CD14-positive monocyte (primary cell): ENCODE results near the gene VAV1. TPM values are rescaled to one million over a fixed set of nuclear protein-coding genes. Genes with fewer than 3 reads are reported as not detected.

ENCODE experiments used
- DNase-seq, 3 donors: peaks; one replicate each; pipeline ENCODE4 v3.0.0-alpha.2; 2011 to 2022
- H2AFZ ChIP-seq: 2 replicates; pipeline ENCODE4 v1.6.0; 2012; ENCODE audit warnings: mild to moderate bottlenecking, low read depth, low read length, inconsistent platforms; ENCODE audit not compliant: insufficient read depth, poor library complexity, severe bottlenecking
- H3K27ac ChIP-seq, 2 donors: 1 replicate in 1 of 2; 2 replicates in 1 of 2; pipeline ENCODE4 v1.5.1; 2012 to 2013; ENCODE audit warnings: low read length in 2 of 2, control low read depth in 1 of 2, inconsistent platforms in 1 of 2, low read depth in 1 of 2, mild to moderate bottlenecking in 1 of 2
- H3K27me3 ChIP-seq, 2 donors: one replicate each; pipeline versions ENCODE4 v1.6.0 to v1.6.1; 2011 to 2013; ENCODE audit warnings: low read length in 2 of 2; ENCODE audit not compliant: control insufficient read depth in 2 of 2, insufficient read depth in 2 of 2
- H3K36me3 ChIP-seq, 2 donors: replicated peaks in 1 of 2; 1 replicate in 1 of 2; 2 replicates in 1 of 2; pipeline versions ENCODE4 v1.5.1 to v1.6.1; 2012 to 2013; ENCODE audit warnings: low read length in 2 of 2, control low read depth in 1 of 2, inconsistent platforms in 1 of 2, mild to moderate bottlenecking in 1 of 2; ENCODE audit not compliant: insufficient read depth in 2 of 2, control insufficient read depth in 1 of 2
- H3K4me1 ChIP-seq, 2 donors: 1 replicate in 1 of 2; 2 replicates in 1 of 2; pipeline versions ENCODE4 v1.5.1 to v1.6.1; 2012 to 2013; ENCODE audit warnings: low read length in 2 of 2, control low read depth in 1 of 2, inconsistent platforms in 1 of 2, mild to moderate bottlenecking in 1 of 2, moderate library complexity in 1 of 2; ENCODE audit not compliant: insufficient read depth in 2 of 2, control insufficient read depth in 1 of 2
- H3K4me2 ChIP-seq: replicated peaks from 2 replicates; pipeline ENCODE3; 2012; ENCODE audit warnings: low read length, moderate library complexity, mild to moderate bottlenecking; ENCODE audit not compliant: poor library complexity, severe bottlenecking; ENCODE audit errors: extremely low read depth
- H3K4me3 ChIP-seq, 3 experiments: fragments of 200-600 bp in 1 of 3; sonication (generic) in 1 of 3; replicated peaks in 1 of 3; 1 replicate in 2 of 3; 2 replicates in 1 of 3; pipeline ENCODE4 v1.5.1; 2011 to 2013; ENCODE audit warnings: low read length in 3 of 3, mild to moderate bottlenecking in 3 of 3, control low read depth in 2 of 3, low read depth in 2 of 3, inconsistent platforms in 1 of 3, moderate library complexity in 1 of 3
- H3K79me2 ChIP-seq: 2 replicates; pipeline ENCODE4 v1.6.0; 2012; ENCODE audit warnings: mild to moderate bottlenecking, control low read depth, inconsistent platforms, low read length, moderate library complexity; ENCODE audit not compliant: insufficient read depth
- H3K9ac ChIP-seq: 2 replicates; pipeline ENCODE4 v1.6.0; 2017; ENCODE audit warnings: low read length, mild to moderate bottlenecking; ENCODE audit not compliant: insufficient read depth, poor library complexity, severe bottlenecking
- H3K9me3 ChIP-seq, 2 donors: replicated peaks in 1 of 2; 1 replicate in 1 of 2; 2 replicates in 1 of 2; pipeline versions ENCODE4 v1.5.1 to v1.6.1; 2012 to 2013; ENCODE audit warnings: low read length in 2 of 2, control low read depth in 1 of 2; ENCODE audit not compliant: control insufficient read depth in 1 of 2, insufficient read depth in 1 of 2
- H4K20me1 ChIP-seq: 2 replicates; pipeline ENCODE4 v1.6.0; 2012; ENCODE audit warnings: mild to moderate bottlenecking, low read length, control low read depth, moderate library complexity; ENCODE audit not compliant: insufficient read depth
- H3K27ac Mint-ChIP-seq, 7 donors: one replicate each; pipeline ENCODE4 v1.8.0; 2020; ENCODE audit warnings: mild to moderate bottlenecking in 7 of 7, mixed read lengths in 7 of 7, moderate library complexity in 6 of 7, inconsistent platforms in 2 of 7
- H3K27me3 Mint-ChIP-seq, 3 donors: one replicate each; pipeline ENCODE4 v1.8.0; 2021 to 2022; ENCODE audit warnings: low read depth in 3 of 3, mild to moderate bottlenecking in 3 of 3, mixed read lengths in 3 of 3, moderate library complexity in 3 of 3, inconsistent platforms in 1 of 3
- H3K36me3 Mint-ChIP-seq, 2 donors: one replicate each; pipeline ENCODE4 v1.8.0; 2020; ENCODE audit warnings: mixed read lengths in 2 of 2, inconsistent platforms in 1 of 2, mild to moderate bottlenecking in 1 of 2
- H3K4me1 Mint-ChIP-seq: one replicate; pipeline ENCODE4 v1.8.0; 2020; ENCODE audit warnings: mild to moderate bottlenecking, mixed read lengths
- H3K4me3 Mint-ChIP-seq, 2 donors: one replicate each; pipeline ENCODE4 v1.8.0; 2020; ENCODE audit warnings: mild to moderate bottlenecking in 2 of 2, mixed read lengths in 2 of 2, moderate library complexity in 1 of 2
- H3K9me3 Mint-ChIP-seq, 7 donors: one replicate each; pipeline ENCODE4 v1.8.0; 2020 to 2022; ENCODE audit warnings: mixed read lengths in 7 of 7, mild to moderate bottlenecking in 6 of 7, moderate library complexity in 6 of 7, inconsistent platforms in 2 of 7
- WGBS: methylation state at CpG from one replicate; pipeline ENCODE4 v1.1.5; 2013; ENCODE audit warnings: missing lambda C conversion rate; ENCODE audit not compliant: insufficient coverage; 5-methylcytosine and 5-hydroxymethylcytosine counted together
- intact Hi-C, 2 donors: fragments of 100-400 bp; cut with micrococcal nuclease; formaldehyde crosslinking; loops; one replicate each; pipeline versions ENCODE4 v1.15.0 to v1.15.1; 2023
- polyA plus RNA-seq, 3 donors: library from polyadenylated mRNA; depleted of rRNA in 1 of 3; unstranded in 2 of 3; stranded (reverse) in 1 of 3; fragments of 300-500 nt in 2 of 3; fragments of >200 nt in 1 of 3; fragmentation: Illumina TruSeq in 2 of 3; gene quantifications; 1 replicate in 2 of 3; 2 replicates in 1 of 3; pipeline ENCODE4 v1.2.3, GENCODE V29; 2012 to 2021
- TF ChIP-seq, protein P1 (sequence below): fragments of 200-600 bp; IDR thresholded peaks from one replicate; pipeline ENCODE4 v1.8.0; 2022; ENCODE audit warnings: antibody characterized with exemption, mild to moderate bottlenecking

VAV1 gene
- polyA plus RNA-seq, 3 donors = 21.3 to 81.2 (median 30.2) TPM

DNA sequence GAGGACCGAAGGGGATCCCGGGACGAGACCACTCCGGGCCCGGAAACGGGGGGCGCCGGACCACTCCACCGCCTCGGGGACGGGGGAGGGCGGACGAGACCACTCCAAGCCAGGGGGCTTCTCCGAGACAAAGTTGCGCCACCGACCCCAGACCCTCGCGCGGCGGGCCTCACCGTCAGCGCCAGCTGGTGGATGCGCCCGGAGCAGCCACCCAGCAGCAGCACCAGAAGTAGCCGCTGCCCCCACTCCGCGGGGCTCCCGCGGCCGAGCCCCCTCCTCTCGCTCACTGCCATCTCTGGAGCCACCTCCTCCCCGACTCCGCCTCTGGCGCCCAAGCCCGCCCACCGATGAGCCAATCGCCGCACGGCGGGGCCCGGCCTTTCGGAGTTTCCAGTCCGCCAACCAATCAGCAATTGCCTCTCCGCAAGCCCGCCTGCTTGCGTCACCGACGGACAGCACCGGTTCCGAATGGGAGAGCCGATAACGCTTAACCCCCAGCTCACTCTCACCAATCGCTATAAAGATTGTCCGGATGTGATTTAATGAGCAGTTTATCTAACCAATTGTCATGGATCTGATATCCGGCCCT is 35.1 kb upstream of the VAV1 start, which contains the start of gene GPR108:
GPR108 (minus strand) TSS at position 297 of the 589 bp plus-strand sequence; CDS start at position 293, 4 bp downstream.
- intact Hi-C loops = loop anchor here (5.0 kb wide), 3 partner anchors 75 to 310 kb away; no protein-coding TSS in a partner anchor
- Mint-ChIP-seq H3K4me1 (peaks cover 48% of the 10 kb centered on the region), H3K9me3 (no peaks in the 10 kb centered on the region), H3K27ac (peak within 1 kb of the TSS; percentile 89 to 98 (median 96)), H3K27me3 (peaks cover 2 to 17% (median 16%) of the 10 kb centered on the region in 3 donors), H3K36me3 (peaks cover 29 to 30% of the 10 kb centered on the region in 2 donors), H3K4me3 (peak within 1 kb of the TSS; percentile 95 to 97)
- Histone ChIP-seq H4K20me1 (peaks cover 11% of the 10 kb centered on the region), H3K4me2 (peak within 1 kb of the TSS; percentile 99), H3K36me3 (peaks cover 16 to 31% of the 10 kb centered on the region in 2 donors), H3K27me3 (peaks cover 0 to 8% of the 10 kb centered on the region in 2 donors), H2AFZ (peak within 1 kb of the TSS; percentile 85), H3K9me3 (no peaks in the 10 kb centered on the region), H3K27ac (peak within 1 kb of the TSS; percentile 72 to 87), H3K4me1 (peaks cover 50 to 56% of the 10 kb centered on the region in 2 donors), H3K79me2 (peaks cover 14% of the 10 kb centered on the region), H3K9ac (peak within 1 kb of the TSS; percentile 89), H3K4me3 (peak within 1 kb of the TSS; percentile 72 to 97 (median 78))
- TF ChIP-seq, protein P1, sequence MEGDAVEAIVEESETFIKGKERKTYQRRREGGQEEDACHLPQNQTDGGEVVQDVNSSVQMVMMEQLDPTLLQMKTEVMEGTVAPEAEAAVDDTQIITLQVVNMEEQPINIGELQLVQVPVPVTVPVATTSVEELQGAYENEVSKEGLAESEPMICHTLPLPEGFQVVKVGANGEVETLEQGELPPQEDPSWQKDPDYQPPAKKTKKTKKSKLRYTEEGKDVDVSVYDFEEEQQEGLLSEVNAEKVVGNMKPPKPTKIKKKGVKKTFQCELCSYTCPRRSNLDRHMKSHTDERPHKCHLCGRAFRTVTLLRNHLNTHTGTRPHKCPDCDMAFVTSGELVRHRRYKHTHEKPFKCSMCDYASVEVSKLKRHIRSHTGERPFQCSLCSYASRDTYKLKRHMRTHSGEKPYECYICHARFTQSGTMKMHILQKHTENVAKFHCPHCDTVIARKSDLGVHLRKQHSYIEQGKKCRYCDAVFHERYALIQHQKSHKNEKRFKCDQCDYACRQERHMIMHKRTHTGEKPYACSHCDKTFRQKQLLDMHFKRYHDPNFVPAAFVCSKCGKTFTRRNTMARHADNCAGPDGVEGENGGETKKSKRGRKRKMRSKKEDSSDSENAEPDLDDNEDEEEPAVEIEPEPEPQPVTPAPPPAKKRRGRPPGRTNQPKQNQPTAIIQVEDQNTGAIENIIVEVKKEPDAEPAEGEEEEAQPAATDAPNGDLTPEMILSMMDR = no peak
- DNase-seq = peak in 2 of 3 donors; percentile 100
- WGBS = under 1% methylated on average over 50 of the region's 55 CpGs

DNA sequence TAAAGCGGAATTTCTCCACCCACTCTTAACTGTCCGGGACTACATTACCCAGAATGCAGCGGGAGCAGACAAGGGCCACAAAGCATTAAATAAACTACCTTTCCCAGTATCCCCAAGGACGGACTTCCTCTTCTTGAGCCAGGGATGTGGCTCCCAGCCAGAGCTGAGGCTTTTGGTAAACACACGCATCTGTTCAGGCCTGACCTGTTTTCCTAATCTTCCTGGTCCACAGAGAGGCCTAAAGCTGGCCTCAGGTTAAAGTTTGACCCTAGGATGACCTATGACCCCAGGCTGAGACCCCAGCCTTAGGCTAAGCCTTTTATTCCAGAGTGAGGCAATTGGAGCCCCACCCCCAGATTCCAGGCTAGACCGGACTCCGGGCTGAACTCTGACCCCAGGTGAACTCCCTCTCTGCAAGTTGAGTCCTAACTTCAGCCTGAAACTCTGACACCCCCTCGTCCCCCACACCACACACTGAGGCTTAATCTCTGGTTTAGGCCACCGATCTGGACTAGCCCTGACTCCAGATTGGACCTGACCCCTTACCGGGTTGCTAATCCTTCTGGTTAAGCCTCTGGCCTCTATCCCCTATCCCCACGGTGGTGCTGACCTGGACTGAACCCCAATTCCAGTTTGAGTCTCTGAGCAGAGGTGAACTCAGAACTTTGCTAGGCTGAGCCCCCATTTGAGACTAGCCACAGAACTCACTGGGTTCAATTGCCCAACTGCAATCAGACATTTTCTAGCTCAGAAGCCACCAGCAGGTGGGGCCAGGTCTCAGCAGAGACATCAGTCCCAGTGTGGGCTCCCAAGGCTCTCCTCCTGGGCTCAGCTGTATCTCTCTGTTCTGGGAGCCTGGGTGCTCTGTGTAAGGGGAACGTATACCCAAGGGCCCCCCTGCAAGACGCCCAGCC is 34.4 kb upstream of the VAV1 start:
- peak overlapping the region; percentile 84 for H3K4me2 ChIP-seq
- Mint-ChIP-seq H3K36me3 (peaks cover 22 to 23% of the 10 kb centered on the region in 2 donors), H3K27ac (peak overlapping the region; percentile 89 to 97 (median 94)), H3K27me3 (peaks cover 8 to 23% (median 22%) of the 10 kb centered on the region in 3 donors), H3K4me3 (peak overlapping the region; percentile 90 to 95), H3K9me3 (no peaks in the 10 kb centered on the region), H3K4me1 (peaks cover 48% of the 10 kb centered on the region)
- no peaks in the 10 kb centered on the region for H3K9me3 ChIP-seq
- peaks cover 9 to 24% of the 10 kb centered on the region in 2 donors for H3K36me3 ChIP-seq
- H3K4me1 ChIP-seq = peaks cover 50 to 56% of the 10 kb centered on the region in 2 donors
- TF ChIP-seq, protein P1 = peak; percentile 76
- 16% methylated on average over 11 of the region's 13 CpGs for WGBS
- peaks cover 11% of the 10 kb centered on the region for H4K20me1 ChIP-seq
- peak overlapping the region; percentile 76 for H2AFZ ChIP-seq
- peaks cover 0 to 8% of the 10 kb centered on the region in 2 donors for H3K27me3 ChIP-seq
- peak; percentile 55 to 100 (median 79) for DNase-seq
- no peak overlapping the region for H3K9ac ChIP-seq
- H3K79me2 ChIP-seq = peaks cover 14% of the 10 kb centered on the region
- H3K27ac ChIP-seq = peak overlapping the region; percentile 60 to 67
- intact Hi-C loops = loop anchor here (2.0 to 5.0 kb wide), 5 partner anchors 35 to 311 kb away; partner anchors contain the start of gene VAV1 (in 1 of the 2)
- peak overlapping the region in 2 of 3 experiments; percentile 34 to 97 for H3K4me3 ChIP-seq
